PC-9 (cell line): ENCODE data around the gene NFS1. TPM values are rescaled to one million over a fixed set of nuclear protein-coding genes. Genes with fewer than 3 reads are reported as not detected.
"Not testable (repeated sequence)": the region's sequence is repeated elsewhere in the genome, so short reads cannot be mapped to it uniquely, and the experiment has no call there.

Experiments
- Bru-seq: library from RNA; stranded (reverse); fragments of 400-500 nt; gene quantifications from one replicate; lab custom pipeline; 2021; lab: Mats Ljungman, UMichigan
- BruChase-seq, 2 experiments: library from RNA; stranded (reverse); fragments of 400-500 nt; gene quantifications; one replicate each; lab custom pipeline; 2021; lab: Mats Ljungman, UMichigan
- BruUV-seq: library from RNA; stranded (reverse); fragments of 400-500 nt; replicated peaks from 2 replicates; lab custom pipeline; 2021; lab: Mats Ljungman, UMichigan
- CTCF ChIA-PET: fragments of 300-600 bp; sonication (Branson Sonifier 250); formaldehyde crosslinking; loops from one replicate; lab custom pipeline; 2022; ENCODE audit warnings: antibody characterized with exemption; lab: Charles Lee
- POLR2A ChIA-PET: fragments of 300-600 bp; sonication (Branson Sonifier 250); formaldehyde crosslinking; loops from one replicate; lab custom pipeline; 2022; ENCODE audit warnings: antibody characterized with exemption; ENCODE audit not compliant: unreplicated experiment; lab: Charles Lee
- DNase-seq, 2 experiments: peaks; one replicate each; pipeline versions ENCODE4 v3.0.0 to v3.0.0-alpha.2; 2015 to 2022; ENCODE audit warnings: mixed read lengths in 1 of 2
- H2AFZ ChIP-seq: fragments of 200-600 bp; sonication (generic); 2 replicates; pipeline ENCODE4 v1.8.1; 2017; ENCODE audit warnings: antibody characterized with exemption
- H3F3A ChIP-seq: fragments of 200-600 bp; sonication (generic); 2 replicates; pipeline ENCODE4 v1.8.1; 2017; ENCODE audit warnings: antibody characterized with exemption, mild to moderate bottlenecking, low read depth; ENCODE audit not compliant: insufficient read depth
- H3K27ac ChIP-seq: fragments of 200-600 bp; sonication (generic); 2 replicates; pipeline ENCODE4 v1.6.1; 2016; ENCODE audit warnings: mixed run types
- H3K27me3 ChIP-seq: fragments of 200-600 bp; sonication (generic); 2 replicates; pipeline ENCODE4 v1.6.1; 2016; ENCODE audit warnings: low read depth, mixed run types; ENCODE audit not compliant: insufficient read depth
- H3K36me3 ChIP-seq: fragments of 200-600 bp; sonication (generic); 2 replicates; pipeline ENCODE4 v1.6.1; 2016; ENCODE audit warnings: low read depth, mixed run types
- H3K4me1 ChIP-seq: fragments of 200-600 bp; sonication (generic); replicated peaks from 2 replicates; pipeline ENCODE4 v1.6.1; 2016; ENCODE audit warnings: mixed run types; ENCODE audit not compliant: insufficient read depth
- H3K4me2 ChIP-seq: fragments of 200-600 bp; sonication (generic); 2 replicates; pipeline ENCODE4 v1.6.1; 2017; ENCODE audit warnings: mixed run types
- H3K4me3 ChIP-seq: fragments of 200-600 bp; sonication (generic); 2 replicates; pipeline ENCODE4 v1.6.1; 2016; ENCODE audit warnings: mixed run types
- H3K79me2 ChIP-seq: fragments of 200-600 bp; sonication (generic); 2 replicates; pipeline ENCODE4 v1.6.1; 2017; ENCODE audit warnings: low read depth, mixed run types
- H3K9me2 ChIP-seq: fragments of 200-600 bp; sonication (generic); 2 replicates; pipeline ENCODE4 v1.8.1; 2017; ENCODE audit warnings: mild to moderate bottlenecking; ENCODE audit not compliant: insufficient read depth
- H3K9me3 ChIP-seq: fragments of 200-600 bp; sonication (generic); 2 replicates; pipeline ENCODE4 v1.8.1; 2016; ENCODE audit warnings: low read depth; ENCODE audit not compliant: insufficient read depth
- H4K20me1 ChIP-seq: fragments of 200-600 bp; sonication (generic); 2 replicates; pipeline ENCODE4 v1.8.1; 2017; ENCODE audit not compliant: insufficient read depth
- EZH2 ChIP-seq: fragments of 200-600 bp; sonication (generic); IDR thresholded peaks from 2 replicates; pipeline ENCODE4 v1.8.0; 2017; ENCODE audit warnings: antibody characterized with exemption, low read depth
- intact Hi-C: fragments of 100-400 bp; cut with micrococcal nuclease; formaldehyde crosslinking; loops from one replicate; pipeline ENCODE4 v1.10.0; 2022; ENCODE audit not compliant: unreplicated experiment
- long read RNA-seq: library from polyadenylated mRNA; stranded (forward); transcript quantifications from one replicate; pipeline ENCODE4 v2.0.0, GENCODE V29; 2022
- total RNA-seq: library from RNA; stranded (reverse); gene quantifications from 2 replicates; pipeline ENCODE4 v1.2.3, GENCODE V29; 2021
- TF ChIP-seq, protein P1 (sequence below): fragments of 200-600 bp; sonication (generic); conservative IDR thresholded peaks from 2 replicates; pipeline ENCODE4 v1.6.1; 2017; ENCODE audit warnings: mixed run types, antibody characterized with exemption, mild to moderate bottlenecking, moderate library complexity

NFS1 gene
- total RNA-seq, result 56.9 and 65.0 TPM in 2 replicates
- Bru-seq, nascent RNA, result percentile 67 among the genes with signal in this experiment
- BruChase-seq, experiment 1, labeled RNA remaining after a 2-hour chase, result percentile 80 among the genes with signal in this experiment
- percentile 82 among the genes with signal in this experiment for BruChase-seq, experiment 2, labeled RNA remaining after a 6-hour chase
- long read RNA-seq, transcript NFS1-204 (13 exons, 1,956 nt), result minor isoform, 10 of 70 reads
- long read RNA-seq, transcript NFS1-203 (13 exons, 3,012 nt), result major isoform, 43 of 70 reads
- long read RNA-seq, partial matches to known transcripts, result 8 of 70 reads
- long read RNA-seq, other reads (novel, unspliced or antisense), result 8 of 70 reads

GRCh38 chr20:35699127-35699956 lies at the start of gene NFS1, which contains the start of gene ROMO1:
NFS1 (minus strand) TSS chr20:35699352; CDS start chr20:35699288, 64 bp downstream.
ROMO1 (plus strand) TSS chr20:35699405; CDS start chr20:35699633, 228 bp downstream.
- H3K9me2 ChIP-seq, result no peaks in the 10 kb centered on the region
- H3K79me2 ChIP-seq, result peaks cover 41% of the 10 kb centered on the region
- H3K4me2 ChIP-seq, result peak within 1 kb of the TSS; percentile 83
- intact Hi-C loops, result loop anchor here (5.0 kb wide), 2 partner anchors 82 to 232 kb away; partner anchors contain the start of gene SPAG4
- TF ChIP-seq EZH2, result no peak
- TF ChIP-seq, protein P1, sequence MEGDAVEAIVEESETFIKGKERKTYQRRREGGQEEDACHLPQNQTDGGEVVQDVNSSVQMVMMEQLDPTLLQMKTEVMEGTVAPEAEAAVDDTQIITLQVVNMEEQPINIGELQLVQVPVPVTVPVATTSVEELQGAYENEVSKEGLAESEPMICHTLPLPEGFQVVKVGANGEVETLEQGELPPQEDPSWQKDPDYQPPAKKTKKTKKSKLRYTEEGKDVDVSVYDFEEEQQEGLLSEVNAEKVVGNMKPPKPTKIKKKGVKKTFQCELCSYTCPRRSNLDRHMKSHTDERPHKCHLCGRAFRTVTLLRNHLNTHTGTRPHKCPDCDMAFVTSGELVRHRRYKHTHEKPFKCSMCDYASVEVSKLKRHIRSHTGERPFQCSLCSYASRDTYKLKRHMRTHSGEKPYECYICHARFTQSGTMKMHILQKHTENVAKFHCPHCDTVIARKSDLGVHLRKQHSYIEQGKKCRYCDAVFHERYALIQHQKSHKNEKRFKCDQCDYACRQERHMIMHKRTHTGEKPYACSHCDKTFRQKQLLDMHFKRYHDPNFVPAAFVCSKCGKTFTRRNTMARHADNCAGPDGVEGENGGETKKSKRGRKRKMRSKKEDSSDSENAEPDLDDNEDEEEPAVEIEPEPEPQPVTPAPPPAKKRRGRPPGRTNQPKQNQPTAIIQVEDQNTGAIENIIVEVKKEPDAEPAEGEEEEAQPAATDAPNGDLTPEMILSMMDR, result no peak; the same call in 1 of the 2 replicates
- peak within 1 kb of the TSS; percentile 75 for H3K27ac ChIP-seq
- H3K27me3 ChIP-seq, result no peaks in the 10 kb centered on the region
- H3K36me3 ChIP-seq, result peaks cover 25% of the 10 kb centered on the region
- peak within 1 kb of the TSS; percentile 96 for H3K4me3 ChIP-seq
- H3F3A ChIP-seq, result peaks cover 50% of the 10 kb centered on the region
- peak within 1 kb of the TSS; percentile 95 for H2AFZ ChIP-seq
- DNase-seq, result peak; percentile 69 to 82
- CTCF ChIA-PET, result interaction anchor here (0.6 to 1.1 kb wide), 5 partner anchors 37 to 1106 kb away, joined by 3 to 4 read pairs (median 3); no protein-coding TSS in a partner anchor
- no peaks in the 10 kb centered on the region for H3K9me3 ChIP-seq
- POLR2A ChIA-PET, result interaction anchor here (0.6 to 1.0 kb wide), 5 partner anchors 43 to 233 kb away, joined by 3 to 6 read pairs (median 4); partner anchors contain the start of gene RBM39
- peaks cover 40% of the 10 kb centered on the region for H4K20me1 ChIP-seq
- BruUV-seq, result TSS peak; percentile 85
- H3K4me1 ChIP-seq, result peaks cover 25% of the 10 kb centered on the region

GRCh38 chr20:35744492-35744841 lies 45.3 kb upstream of the NFS1 start:
- Histone ChIP-seq H3K79me2 (peaks cover 39% of the 10 kb centered on the region), H4K20me1 (peaks cover 19% of the 10 kb centered on the region), H3F3A (peaks cover 22% of the 10 kb centered on the region), H3K4me1 (peaks cover 18% of the 10 kb centered on the region), H3K36me3 (peaks cover 17% of the 10 kb centered on the region)
- not testable (repeated sequence) for H3K4me3 ChIP-seq, DNase-seq, H3K4me2 ChIP-seq, H3K9me3 ChIP-seq, H3K9me2 ChIP-seq, H3K27ac ChIP-seq, H3K27me3 ChIP-seq, H2AFZ ChIP-seq, BruUV-seq
- CTCF ChIA-PET, result interaction anchor here (0.6 kb wide), 1 partner anchor 210 kb away, joined by 3 read pairs; the partner anchor contains the start of gene SCAND1
- intact Hi-C loops, result loop anchor here (5.0 kb wide), 1 partner anchor 82 kb away; the partner anchor contains the start of genes CPNE1 and RBM12
- POLR2A ChIA-PET, result interaction anchor here (0.5 to 1.3 kb wide), 3 partner anchors 47 to 210 kb away, joined by 3 to 12 read pairs (median 6); partner anchors contain the start of gene SCAND1

DNA sequence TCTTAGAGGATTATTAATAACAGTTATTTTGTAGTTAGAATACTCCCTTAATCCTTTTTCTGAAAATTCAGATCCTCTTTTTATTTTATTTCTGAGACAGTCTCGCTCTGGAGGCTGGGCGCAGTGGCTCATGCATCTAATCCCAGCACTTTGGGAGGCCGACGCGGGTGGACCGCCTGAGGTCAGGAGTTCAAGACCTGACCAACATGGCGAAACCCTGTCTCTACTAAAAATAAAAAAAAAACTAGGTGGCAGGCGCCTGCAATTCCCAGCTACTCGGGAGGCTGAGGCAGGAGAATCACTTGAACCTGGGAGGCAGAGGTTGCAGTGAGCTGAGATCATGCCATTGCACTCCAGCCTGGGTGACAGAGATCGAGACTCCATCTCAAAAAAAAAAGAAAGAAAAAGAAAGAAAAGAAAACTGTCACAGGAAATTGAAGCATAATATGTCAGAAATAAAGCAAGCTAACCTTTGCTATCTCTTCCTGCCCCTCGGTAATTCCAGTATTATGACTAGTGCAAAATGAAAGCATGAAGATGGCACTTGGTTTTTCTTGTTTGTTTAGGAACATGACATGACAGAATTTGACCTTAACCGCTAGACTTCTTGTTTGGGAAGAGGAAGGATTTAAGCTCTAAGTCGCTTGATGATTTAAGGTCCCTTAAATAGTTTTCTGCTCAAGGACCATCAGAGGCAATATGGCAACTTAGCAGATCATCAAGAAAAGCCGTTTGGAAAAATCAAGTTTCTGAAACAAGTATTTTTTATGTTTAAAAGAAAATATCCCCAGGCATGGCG lies 44.7 kb upstream of the NFS1 start:
- H3K27me3 ChIP-seq, result no peaks in the 10 kb centered on the region
- ChIA-PET CTCF (interaction anchor here (0.6 to 2.0 kb wide), 3 partner anchors 27 to 211 kb away, joined by 3 to 10 read pairs (median 9); partner anchors contain the start of genes PHF20 and SCAND1), POLR2A (interaction anchor here (0.5 to 1.3 kb wide), 6 partner anchors 9 to 361 kb away, joined by 3 to 12 read pairs (median 6); partner anchors contain the start of gene SCAND1)
- H3K27ac ChIP-seq, result peak overlapping the region; percentile 76
- TF ChIP-seq EZH2, result no peak
- TF ChIP-seq, protein P1, result no peak
- peak overlapping the region; percentile 94; the same call in 1 of the 2 replicates for H3K4me3 ChIP-seq
- no TSS peak for BruUV-seq
- H3K9me2 ChIP-seq, result no peaks in the 10 kb centered on the region
- no peaks in the 10 kb centered on the region for H3K9me3 ChIP-seq
- intact Hi-C loops, result loop anchor here (5.0 kb wide), 1 partner anchor 82 kb away; the partner anchor contains the start of genes CPNE1 and RBM12
- peaks cover 44% of the 10 kb centered on the region for H3K79me2 ChIP-seq
- peaks cover 25% of the 10 kb centered on the region for H4K20me1 ChIP-seq
- H3K36me3 ChIP-seq, result peaks cover 22% of the 10 kb centered on the region
- peaks cover 26% of the 10 kb centered on the region for H3F3A ChIP-seq
- peaks cover 24% of the 10 kb centered on the region for H3K4me1 ChIP-seq
- H2AFZ ChIP-seq, result no peak overlapping the region; the same call in 1 of the 2 replicates
- peak overlapping the region; percentile 86 for H3K4me2 ChIP-seq
- no peak for DNase-seq
